SK-N-MC (cell line): Measurements from ENCODE around the gene ZBTB7C.

ENCODE experiments used
- DNase-seq: peaks from one replicate; pipeline ENCODE4 v3.0.0-alpha.2; 2011; ENCODE audit warnings: low read depth, low spot score
- H3K27ac ChIP-seq: fragments of 200-600 bp; sonication (generic); 2 replicates; pipeline ENCODE4 v1.5.1; 2016; ENCODE audit warnings: mixed run types
- H3K36me3 ChIP-seq: fragments of 200-600 bp; sonication (generic); 2 replicates; pipeline ENCODE4 v1.6.1; 2017; ENCODE audit warnings: antibody characterized with exemption, low read length, mixed read lengths; ENCODE audit not compliant: insufficient read depth
- H3K4me3 ChIP-seq: fragments of 200-600 bp; sonication (generic); 2 replicates; pipeline ENCODE4 v1.5.1; 2016
- H3K9ac ChIP-seq: fragments of 200-600 bp; sonication (generic); 2 replicates; pipeline ENCODE4 v1.8.0; 2017; ENCODE audit warnings: mixed run types, mixed read lengths; ENCODE audit not compliant: insufficient read length
- H3K9me3 ChIP-seq: fragments of 200-600 bp; sonication (generic); 2 replicates; pipeline ENCODE4 v1.6.1; 2017; ENCODE audit warnings: low read depth, mild to moderate bottlenecking, antibody characterized with exemption, low read length, moderate library complexity, mixed read lengths
- EZH2 ChIP-seq: fragments of 200-600 bp; sonication (generic); IDR thresholded peaks from one replicate; pipeline ENCODE4 v1.6.1; 2017; ENCODE audit warnings: antibody characterized with exemption
- FOXP2 ChIP-seq: optimal IDR thresholded peaks from 2 replicates; pipeline ENCODE3; 2011; ENCODE audit warnings: mild to moderate bottlenecking, moderate library complexity; ENCODE audit not compliant: insufficient read depth; ENCODE audit errors: extremely low read length, control extremely low read depth
- POLR2AphosphoS5 ChIP-seq: IDR thresholded peaks from 2 replicates; pipeline ENCODE4 v1.6.1; 2012; ENCODE audit warnings: mild to moderate bottlenecking, low read depth, low read length, borderline replicate concordance

The ZBTB7C gene

DNA sequence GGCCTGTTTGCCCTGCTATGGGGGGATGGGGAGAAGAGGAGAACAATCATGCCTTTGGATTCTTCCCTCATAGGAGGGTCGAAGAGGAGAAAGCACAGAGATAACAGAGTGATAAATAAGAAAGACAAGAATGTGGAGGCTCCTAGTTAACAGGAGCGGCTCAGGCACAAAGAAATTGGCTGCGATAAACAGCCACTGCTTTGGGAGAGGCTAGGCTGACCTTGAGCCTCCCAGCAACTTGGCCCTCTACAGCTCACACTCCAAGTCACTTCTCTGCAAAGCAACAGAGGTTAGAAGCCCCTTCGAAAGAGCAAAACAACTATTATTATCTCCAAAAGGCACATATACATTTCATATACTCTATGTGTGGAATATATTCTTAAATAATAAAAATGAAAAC is 69.5 kb downstream of the ZBTB7C start:
- no peak overlapping the region for H3K4me3 ChIP-seq
- no peak for DNase-seq
- no peaks in the 10 kb centered on the region for H3K36me3 ChIP-seq
- no peaks in the 10 kb centered on the region for H3K9me3 ChIP-seq
- no peak overlapping the region for H3K27ac ChIP-seq
- no peak overlapping the region for H3K9ac ChIP-seq
- no peak for TF ChIP-seq POLR2AphosphoS5
- no peak for TF ChIP-seq EZH2
- no peak for TF ChIP-seq FOXP2

DNA sequence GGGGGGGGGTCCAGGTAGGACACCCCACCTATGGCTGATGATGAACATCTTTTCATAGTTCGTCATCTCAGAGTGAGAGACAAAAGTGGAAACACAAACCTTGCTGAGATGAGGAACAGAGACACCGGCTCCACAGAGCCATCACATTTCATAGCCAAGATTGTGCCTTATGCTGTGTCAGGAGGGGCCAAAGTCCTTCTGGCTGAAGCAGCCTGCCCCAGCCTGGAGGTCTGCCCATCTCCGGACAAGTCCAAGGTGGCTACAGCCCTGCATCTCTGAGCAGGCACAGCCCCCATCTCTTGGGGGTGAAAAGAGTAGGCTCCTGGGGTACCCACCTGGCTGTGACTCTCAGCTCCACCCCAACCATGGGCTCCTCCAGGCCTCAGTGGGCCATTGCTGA is 70.3 kb downstream of the ZBTB7C start:
- H3K27ac ChIP-seq, result no peak overlapping the region
- H3K9ac ChIP-seq, result no peak overlapping the region
- no peak for DNase-seq
- TF ChIP-seq POLR2AphosphoS5 (no peak), EZH2 (no peak), FOXP2 (no peak)
- H3K9me3 ChIP-seq, result no peaks in the 10 kb centered on the region
- H3K4me3 ChIP-seq, result no peak overlapping the region
- no peaks in the 10 kb centered on the region for H3K36me3 ChIP-seq

DNA sequence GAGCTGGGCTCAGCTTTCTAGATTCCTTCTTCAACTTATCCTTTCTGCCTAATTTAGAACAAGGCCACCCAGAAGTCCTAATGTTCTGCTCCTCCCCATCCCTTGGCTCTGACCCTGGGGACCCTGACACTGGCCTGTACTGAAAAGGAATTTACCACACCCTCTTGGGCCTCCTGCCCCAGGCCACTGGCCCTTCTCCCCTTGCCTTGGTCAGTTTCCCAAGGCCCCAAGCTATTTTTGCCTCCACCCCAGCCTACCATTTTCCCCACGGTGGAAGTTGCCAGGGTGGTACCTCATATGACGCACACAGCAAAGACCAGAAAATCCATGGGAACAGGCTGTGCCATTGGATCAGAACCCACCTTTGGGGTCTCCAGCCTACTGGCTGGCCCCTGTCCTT is 72.1 kb downstream of the ZBTB7C start:
- no peak overlapping the region for H3K27ac ChIP-seq
- H3K4me3 ChIP-seq, result no peak overlapping the region
- H3K9ac ChIP-seq, result no peak overlapping the region
- no peak for TF ChIP-seq FOXP2
- TF ChIP-seq EZH2, result no peak
- TF ChIP-seq POLR2AphosphoS5, result no peak
- H3K9me3 ChIP-seq, result no peaks in the 10 kb centered on the region
- no peaks in the 10 kb centered on the region for H3K36me3 ChIP-seq
- no peak for DNase-seq

DNA sequence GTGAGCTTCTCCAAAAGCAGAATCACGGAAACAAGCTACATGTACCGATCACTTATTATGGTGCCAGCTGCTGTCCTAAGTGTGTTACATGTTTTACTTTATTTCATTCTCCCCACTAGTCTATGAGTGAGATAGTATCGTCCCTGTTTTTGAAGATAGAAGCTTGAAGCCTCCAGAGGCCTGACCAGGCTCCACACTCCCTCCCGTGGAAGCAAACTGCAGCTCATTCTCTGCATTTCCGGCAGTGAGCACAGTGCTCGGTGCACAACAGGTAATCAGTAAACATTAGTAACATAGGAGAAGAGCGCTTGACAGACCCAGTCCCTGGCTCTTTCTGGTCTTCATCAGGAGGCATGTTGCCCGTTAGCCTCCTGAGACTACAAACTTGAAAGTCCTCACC is 72.9 kb downstream of the ZBTB7C start:
- Histone ChIP-seq H3K9me3 (no peaks in the 10 kb centered on the region), H3K9ac (no peak overlapping the region), H3K36me3 (no peaks in the 10 kb centered on the region), H3K4me3 (no peak overlapping the region), H3K27ac (no peak overlapping the region)
- TF ChIP-seq EZH2 (no peak), FOXP2 (no peak), POLR2AphosphoS5 (no peak)
- no peak for DNase-seq

DNA sequence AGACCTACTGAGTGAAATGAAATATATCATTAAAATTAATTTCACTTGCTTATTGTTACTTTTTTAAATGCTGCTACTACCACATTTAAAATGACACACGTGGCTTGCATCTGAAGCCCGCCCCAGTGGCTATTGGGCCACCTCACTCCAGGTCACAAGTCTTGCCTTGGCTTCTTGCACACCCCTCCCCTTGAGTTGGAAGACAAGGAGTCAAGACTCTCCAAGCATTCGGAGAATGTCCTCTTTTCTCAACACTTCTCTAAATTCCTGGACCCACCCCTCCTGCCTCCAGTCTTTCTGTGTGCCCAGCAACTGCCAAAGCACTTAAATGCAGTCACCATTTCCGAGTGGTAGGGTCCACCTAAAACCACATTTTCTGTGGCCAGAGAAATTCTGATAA is 73.4 kb downstream of the ZBTB7C start:
- Histone ChIP-seq H3K4me3 (no peak overlapping the region), H3K27ac (no peak overlapping the region), H3K36me3 (no peaks in the 10 kb centered on the region), H3K9me3 (no peaks in the 10 kb centered on the region), H3K9ac (no peak overlapping the region)
- no peak for DNase-seq
- TF ChIP-seq EZH2 (no peak), POLR2AphosphoS5 (no peak), FOXP2 (no peak)

DNA sequence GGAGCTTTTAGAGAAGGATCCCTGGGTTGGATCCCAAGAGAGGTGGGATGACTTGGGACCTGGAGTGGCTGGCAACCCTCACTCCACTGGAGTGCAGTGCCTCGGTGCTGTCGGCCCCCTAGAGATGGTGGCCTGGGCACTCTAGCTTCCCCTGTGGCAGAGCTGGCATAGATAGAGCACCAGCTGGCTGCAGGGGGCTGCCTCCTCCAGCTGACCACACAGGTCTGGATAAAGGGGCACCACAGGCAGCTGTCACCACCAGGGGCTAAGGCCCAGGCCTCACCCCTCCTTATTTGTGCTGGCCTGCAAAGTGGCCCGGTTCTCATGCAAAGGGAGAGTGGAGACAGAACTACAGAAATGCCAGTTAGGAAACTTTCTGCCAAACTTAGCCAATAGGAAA is 74.3 kb downstream of the ZBTB7C start:
- H3K36me3 ChIP-seq, result no peaks in the 10 kb centered on the region
- H3K9me3 ChIP-seq, result no peaks in the 10 kb centered on the region
- no peak overlapping the region for H3K4me3 ChIP-seq
- H3K9ac ChIP-seq, result no peak overlapping the region
- no peak for DNase-seq
- TF ChIP-seq POLR2AphosphoS5 (no peak), EZH2 (no peak)
- H3K27ac ChIP-seq, result no peak overlapping the region

DNA sequence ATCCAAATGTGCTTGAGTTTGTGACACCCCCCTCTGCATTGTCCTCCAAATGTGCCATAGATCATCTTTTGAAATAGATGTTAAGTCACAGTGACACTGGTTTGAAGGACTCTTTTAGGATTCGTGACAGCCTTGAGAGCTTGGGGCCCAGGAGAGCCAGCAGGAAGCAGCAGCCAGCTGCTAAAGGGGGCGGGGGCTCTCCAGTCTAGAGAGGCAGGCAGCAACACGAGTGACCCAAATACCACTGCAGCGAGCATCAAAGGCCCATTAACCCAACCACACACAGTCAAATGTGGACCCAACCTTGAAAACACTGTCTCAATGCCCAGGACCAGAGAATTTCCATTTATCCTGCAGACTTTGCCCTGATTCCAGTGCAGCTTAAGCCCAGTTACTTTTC is 75.6 kb downstream of the ZBTB7C start:
- Histone ChIP-seq H3K9me3 (no peaks in the 10 kb centered on the region), H3K36me3 (no peaks in the 10 kb centered on the region), H3K9ac (no peak overlapping the region), H3K4me3 (no peak overlapping the region), H3K27ac (no peak overlapping the region)
- DNase-seq, result no peak
- TF ChIP-seq FOXP2 (no peak), POLR2AphosphoS5 (no peak), EZH2 (no peak)

DNA sequence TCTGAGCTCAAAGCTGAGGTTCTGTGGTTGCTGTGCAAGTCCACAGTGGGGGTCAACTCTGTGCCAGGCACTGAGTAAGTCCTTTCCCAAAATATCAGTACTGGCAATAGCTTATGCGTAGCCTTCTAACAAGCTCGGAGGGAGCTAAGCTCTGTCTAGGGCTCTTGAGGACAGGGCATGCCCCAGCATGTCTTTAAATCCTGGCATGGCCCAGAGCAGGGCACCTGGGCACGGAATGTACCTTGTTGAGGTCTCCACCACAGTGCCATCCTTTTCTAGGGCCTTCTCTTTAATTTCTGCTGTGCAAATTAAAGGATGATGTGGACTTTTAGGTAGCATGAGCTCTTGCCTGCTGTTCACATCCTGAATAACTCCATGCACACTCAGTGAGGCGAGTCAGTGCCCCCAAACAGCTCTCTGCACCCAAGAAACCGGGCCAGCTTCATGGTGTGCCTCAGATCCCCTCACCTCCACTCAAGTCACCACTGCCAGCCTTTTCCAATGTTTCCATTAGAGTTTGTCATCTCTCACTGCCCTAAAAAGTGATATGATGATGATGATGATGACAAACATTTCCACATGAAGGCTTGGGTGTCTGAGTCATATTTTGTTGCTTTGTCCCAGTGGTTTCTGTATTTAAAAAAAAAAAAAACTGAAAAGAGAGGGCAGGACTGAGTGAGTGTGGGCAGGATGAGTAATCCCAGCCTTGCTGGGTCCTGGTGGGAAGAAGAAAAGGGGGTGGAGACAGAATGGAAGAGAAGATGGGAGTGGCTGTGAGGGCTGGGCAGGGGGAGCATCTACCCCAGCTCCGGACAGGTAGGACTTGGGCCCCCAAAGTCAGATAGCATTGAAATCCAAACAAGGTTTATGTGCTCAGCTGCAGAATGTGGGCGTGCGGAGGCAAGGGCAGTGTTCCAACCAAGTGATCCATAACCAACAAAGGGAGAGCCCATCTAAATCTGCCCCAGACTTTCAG is 78.9 kb downstream of the ZBTB7C start:
- no peak for DNase-seq
- H3K9me3 ChIP-seq, result no peaks in the 10 kb centered on the region
- no peak overlapping the region for H3K9ac ChIP-seq
- H3K36me3 ChIP-seq, result no peaks in the 10 kb centered on the region
- H3K27ac ChIP-seq, result no peak overlapping the region
- H3K4me3 ChIP-seq, result no peak overlapping the region
- TF ChIP-seq EZH2 (no peak), POLR2AphosphoS5 (no peak), FOXP2 (no peak)

DNA sequence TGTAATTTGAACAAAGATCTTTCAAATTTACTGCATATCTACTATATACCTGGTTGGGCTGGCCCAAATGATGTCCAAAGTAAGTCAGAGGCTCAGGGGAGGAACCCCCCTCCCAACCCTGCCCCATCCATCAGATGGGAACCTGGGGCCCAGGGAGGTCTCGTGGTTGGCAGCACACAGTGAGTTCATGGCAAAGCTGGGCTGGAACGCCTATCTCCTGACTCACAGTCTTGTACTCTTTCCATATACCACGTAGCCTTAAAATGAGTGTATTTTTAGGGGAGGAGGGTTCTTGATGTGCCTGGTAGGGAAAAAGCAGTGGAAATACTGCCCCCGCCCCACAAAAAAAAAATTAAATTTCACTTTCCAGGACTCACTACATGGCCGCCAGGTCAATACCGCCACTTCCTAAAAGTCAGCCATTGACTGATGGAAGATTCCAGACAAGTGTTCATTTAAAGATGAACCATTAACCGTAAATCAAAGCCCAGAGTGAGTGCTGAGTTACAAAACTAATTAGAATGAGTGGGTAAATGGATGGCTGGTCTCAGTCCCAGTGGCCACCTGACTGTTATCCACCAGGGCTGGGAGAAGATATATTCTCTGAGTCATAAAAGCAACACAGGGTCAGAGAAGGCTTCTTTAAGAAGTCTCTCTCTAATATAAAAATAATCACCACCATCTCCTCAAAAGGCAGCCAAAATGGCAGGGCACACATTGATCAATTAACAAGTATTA is 80.5 kb downstream of the ZBTB7C start:
- no peak overlapping the region for H3K9ac ChIP-seq
- no peak overlapping the region for H3K4me3 ChIP-seq
- TF ChIP-seq EZH2, result no peak
- TF ChIP-seq FOXP2, result no peak
- no peak for TF ChIP-seq POLR2AphosphoS5
- no peak for DNase-seq
- no peaks in the 10 kb centered on the region for H3K36me3 ChIP-seq
- no peak overlapping the region for H3K27ac ChIP-seq
- no peaks in the 10 kb centered on the region for H3K9me3 ChIP-seq
